Measurements from ENCODE around the gene PGM2L1.
"Not testable (repeated sequence)": the region's sequence is repeated elsewhere in the genome, so short reads cannot be mapped to it uniquely, and the experiment has no call there.

PGM2L1 gene

DNA sequence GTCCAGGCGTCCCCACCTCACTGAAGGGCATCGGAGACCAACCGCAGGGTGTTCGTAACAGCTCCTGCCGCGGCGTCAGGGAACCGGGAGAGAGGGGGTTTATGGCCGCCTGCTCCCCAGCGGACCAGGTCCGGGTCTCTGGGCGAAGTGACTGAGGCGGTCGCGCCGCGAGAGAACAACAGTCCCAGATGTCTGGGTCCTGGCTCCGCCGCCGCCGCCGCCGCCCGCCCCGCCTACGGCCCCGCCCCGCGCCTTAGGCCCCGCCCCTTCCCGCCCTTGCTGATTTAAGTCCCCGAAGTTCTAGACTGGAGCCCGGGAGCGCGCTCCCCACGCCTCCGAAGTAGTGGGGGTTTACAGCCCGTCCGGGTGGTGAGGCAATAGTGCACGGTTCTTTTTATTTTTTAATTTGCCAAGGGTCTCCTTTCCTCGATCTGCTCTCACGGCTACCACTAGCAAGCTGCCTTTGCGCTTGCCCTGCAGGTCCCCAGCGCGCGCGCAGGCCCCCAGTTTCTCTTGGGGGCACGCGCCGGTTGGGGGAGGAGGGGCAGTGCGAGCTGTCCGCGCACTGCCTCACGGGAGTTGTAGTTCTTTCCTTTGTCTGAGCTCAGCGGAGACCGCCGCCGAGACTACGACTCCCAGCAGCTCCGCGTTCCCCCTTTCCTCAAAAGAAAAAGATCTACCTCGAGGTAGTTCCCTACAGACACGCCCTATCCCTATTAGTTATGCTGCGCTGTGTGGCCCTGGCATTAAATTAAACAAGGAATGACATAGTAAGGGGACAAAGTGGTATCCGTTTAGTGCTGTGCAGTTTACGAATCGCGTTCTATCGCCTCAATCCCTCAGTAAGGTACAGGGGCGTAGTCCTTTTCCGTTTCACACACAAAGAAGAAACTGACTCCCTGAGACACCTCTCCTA is at the start of gene PGM2L1:
PGM2L1 (minus strand) TSS at position 190 of the 916 bp plus-strand sequence. CDS start 272 bp downstream, outside the sequence.
- DNase-seq = peak; percentile 96

DNA sequence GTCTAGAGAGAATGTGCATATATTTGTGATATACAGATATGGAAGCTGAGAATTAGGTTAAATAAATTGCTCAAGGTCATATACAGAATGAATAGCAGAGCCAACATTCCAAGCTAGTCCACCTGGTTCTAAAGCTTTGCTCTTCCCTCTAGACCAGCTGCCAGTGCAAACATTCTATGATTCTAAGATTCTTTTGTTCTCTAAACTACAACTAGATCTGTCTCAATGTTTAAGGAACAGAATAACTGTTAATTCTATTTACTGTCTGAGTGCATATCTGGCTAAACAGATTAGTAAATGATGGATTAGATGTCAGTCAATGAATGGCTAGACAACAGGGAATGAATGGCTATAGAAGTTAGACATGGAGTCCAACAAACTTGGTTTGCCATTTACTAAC is 49.5 kb upstream of the PGM2L1 start:
- DNase-seq = no peak

GRCh38 chr11:74446532-74446938 is 48.3 kb upstream of the PGM2L1 start:
- DNase-seq = no peak

DNA sequence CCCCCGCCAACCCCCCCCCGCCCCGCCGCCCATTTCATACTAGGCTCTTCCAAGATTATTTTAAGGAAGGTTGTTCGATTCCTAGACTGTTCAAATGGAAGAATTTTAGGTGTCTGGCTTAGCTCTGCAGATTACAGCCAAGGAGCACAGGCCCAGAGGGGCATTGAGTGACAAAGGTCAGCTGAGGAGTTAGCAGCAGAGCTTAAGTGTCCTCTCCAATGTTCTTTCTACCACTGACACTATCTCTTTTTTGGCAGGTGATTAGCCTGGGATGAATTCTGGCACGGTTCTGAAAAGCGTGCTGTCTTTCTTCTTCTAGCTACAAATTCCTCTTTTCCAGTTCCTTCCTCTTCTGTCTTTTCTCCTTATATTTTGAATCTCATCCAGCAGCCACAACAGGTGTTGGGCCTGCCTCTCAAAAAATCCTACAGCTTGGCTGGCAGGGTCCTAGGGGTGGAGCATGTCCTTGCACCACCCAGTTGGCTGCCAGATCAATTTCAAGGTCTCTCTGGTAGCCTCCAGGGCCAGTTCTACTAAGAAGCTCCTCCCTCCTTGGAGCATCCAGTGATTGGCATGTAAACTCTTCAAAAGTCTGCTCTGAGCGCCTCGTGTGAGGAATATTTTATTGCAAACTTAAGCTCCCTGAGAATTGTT is 46.1 kb upstream of the PGM2L1 start:
- DNase-seq = no peak

GRCh38 chr11:74443071-74443864 is 45.0 kb upstream of the PGM2L1 start:
- no peak for DNase-seq

- no peak for DNase-seq
These were observed 44.4 kb upstream of the PGM2L1 start for GRCh38 chr11:74442636-74443035.

DNA sequence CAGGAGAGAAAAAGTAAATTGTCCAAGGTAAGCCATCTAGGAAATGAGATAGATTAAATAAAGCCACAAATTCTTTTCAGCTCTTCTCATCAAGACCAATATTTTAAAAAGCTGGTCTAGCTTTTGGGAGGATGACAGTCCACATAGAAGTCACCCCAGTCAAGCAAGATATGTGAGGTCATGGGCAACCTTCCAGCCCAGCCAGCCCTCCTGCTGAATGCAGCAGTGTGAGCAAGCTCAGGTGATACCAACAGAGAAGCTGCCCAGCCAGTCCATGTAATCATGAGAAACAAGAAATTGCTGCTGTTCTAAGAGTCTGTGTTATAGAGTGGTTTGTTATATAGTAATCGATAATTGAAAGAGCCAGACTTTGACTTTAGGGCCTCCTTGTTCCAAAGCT is 40.4 kb upstream of the PGM2L1 start:
- no peak for DNase-seq

GRCh38 chr11:74437441-74438042 is 39.3 kb upstream of the PGM2L1 start:
- no peak for DNase-seq

- no peak for DNase-seq
These were observed 36.3 kb upstream of the PGM2L1 start for GRCh38 chr11:74434528-74434927.

GRCh38 chr11:74429205-74429604 is 31.0 kb upstream of the PGM2L1 start:
- DNase-seq = no peak

DNA sequence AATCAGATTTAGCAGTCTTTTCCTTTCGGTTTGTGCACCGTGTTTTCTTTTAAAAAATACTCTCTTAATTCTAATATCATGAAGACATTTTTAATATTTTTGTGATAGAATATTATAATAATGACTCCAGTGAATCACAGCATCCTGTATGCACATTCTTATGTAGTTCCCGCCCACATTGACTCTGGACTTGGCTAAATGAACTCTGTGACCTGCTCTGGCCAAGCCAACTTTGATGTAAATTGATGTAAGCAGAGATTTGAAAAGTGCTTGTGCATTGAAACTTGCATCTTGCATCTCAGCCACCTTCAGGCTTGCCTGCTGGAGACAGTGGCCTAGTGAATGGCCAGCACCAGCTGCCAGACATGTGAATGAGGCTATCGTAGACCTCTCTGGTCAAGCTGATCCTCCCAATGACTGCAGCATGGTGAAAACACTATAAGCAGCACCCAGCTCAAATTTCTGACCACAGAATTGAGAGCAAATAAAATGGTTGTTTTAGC is 29.2 kb upstream of the PGM2L1 start:
- no peak for DNase-seq

DNA sequence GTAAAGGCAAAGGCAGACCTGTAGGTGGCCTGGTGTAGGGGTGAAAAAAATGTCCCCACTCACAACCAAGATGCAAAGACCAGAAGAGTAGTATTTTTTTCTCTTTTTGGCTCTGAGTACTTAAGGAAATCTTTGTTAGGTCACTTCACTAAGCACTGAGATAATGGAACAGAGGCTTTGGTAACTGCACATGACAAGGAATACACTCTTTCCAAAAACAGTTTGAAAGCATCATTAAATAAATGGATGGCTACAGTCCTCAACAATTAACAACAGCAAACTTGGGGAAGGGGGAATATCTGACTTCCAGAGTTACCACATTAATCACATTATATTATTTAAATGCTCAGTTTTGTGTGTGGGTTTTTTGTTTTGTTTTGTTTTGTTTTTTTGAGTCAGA is 26.9 kb upstream of the PGM2L1 start:
- DNase-seq = no peak

DNA sequence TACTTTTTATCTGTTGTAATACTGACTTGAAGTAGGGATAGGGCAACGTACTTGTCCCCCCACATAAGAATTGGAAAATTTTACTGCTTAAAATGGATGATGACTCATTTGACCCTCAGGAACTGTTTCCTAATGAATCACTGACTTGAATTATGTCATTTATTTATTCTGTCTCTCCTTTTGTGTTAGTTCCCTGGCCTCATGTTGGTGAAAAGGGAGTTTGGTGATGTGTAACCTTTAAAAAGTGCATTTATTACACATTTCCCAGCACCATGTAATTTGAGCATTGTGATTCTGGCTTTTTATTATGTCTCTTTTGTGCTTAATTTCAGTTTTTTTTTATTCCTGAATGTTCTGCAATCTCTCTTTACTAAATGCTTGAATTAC is 20.3 kb upstream of the PGM2L1 start:
- no peak for DNase-seq

DNA sequence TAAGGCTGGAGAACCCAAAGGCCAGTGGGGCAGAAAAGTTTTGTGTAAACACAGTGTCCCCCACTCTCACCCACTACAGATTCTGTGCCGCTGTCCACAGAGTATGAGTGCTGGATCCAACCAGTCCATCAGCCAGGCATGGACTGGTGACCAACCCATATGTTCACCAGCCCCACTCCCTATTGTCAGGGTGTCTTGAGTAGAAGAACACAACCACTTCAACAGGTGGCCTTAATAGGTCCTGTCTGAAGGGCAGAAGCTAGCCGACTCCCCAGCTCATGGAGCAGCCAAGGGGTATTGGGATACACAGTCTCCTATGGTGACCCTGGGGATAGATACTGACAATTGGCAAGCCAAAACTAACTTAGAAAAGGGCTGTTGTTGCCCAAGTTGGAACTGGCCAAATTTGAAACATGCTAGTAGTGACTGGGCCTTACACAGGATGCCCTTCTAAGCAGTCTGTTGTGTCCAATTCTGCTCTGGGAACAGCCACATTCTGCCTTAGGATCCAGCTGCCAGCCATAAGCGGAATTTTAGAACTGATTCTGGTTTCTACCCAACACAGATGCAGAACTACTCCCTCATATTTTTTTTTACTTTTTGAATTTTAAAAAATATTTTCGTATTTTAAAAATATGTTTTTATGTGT is 19.8 kb upstream of the PGM2L1 start:
- DNase-seq = peak; percentile 59

GRCh38 chr11:74417379-74417804 is 19.2 kb upstream of the PGM2L1 start:
- DNase-seq = no peak

DNA sequence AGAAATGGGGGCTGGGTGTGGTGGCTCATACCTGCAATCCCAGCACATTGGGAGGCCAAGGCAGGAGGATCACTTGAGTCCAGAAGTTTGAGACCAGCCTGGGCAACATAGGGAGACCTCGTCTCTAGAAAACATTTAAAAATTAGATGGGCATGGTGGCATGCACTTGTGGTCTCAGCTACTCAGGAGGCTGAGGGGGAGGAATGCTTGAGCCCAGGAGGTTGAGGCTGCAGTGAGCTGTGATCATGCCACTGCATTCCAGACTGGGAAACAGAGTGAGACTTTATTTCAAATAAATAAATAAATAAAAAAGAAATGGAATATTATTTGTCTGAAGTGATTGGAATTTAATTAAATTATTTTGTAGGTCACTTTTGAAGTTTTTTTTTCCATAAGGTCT is 18.7 kb upstream of the PGM2L1 start:
- DNase-seq = not testable (repeated sequence)

DNA sequence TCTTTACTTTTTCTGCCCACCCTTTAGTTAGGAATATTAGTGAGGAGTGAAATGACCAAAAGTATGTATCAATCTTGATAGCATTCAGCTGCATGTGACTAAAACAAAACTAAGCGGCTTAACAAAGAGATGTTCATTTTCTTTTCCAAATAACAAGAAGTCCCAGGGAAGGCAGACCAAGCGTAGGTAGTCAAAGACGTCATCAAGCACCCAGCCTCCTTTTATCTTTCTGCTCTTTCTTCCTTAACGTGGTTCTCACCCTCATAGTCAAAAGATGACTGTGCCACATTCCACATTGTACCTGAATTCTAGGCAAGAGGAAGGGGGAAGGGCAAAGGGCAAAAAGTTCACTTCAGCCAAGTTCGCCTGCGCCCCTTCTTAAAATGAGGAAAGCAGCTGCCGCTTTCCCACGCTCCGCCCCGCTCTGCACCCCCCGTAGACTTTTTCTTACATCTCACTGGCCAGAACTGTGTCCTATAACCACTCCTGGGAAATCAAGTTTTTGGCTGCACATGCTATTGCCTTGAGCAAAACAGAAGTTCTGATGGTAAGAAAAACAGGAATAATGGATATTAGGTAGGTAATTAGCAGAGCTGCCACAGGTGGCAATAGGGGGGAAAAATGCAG is 14.6 kb upstream of the PGM2L1 start:
- DNase-seq = no peak

- no peak for DNase-seq
These were observed 14.1 kb upstream of the PGM2L1 start for GRCh38 chr11:74412321-74412720.

- no peak for DNase-seq
These were observed 11.4 kb upstream of the PGM2L1 start for GRCh38 chr11:74409633-74410032.

GRCh38 chr11:74403607-74404321 is 5.5 kb upstream of the PGM2L1 start:
- no peak for DNase-seq

GRCh38 chr11:74400606-74401005 is 2.4 kb upstream of the PGM2L1 start:
- no peak for DNase-seq

Measured in activated CD8-positive, alpha-beta memory T cell treated with anti-CD3 and anti-CD28 coated beads for 24 hours (primary cell).